Loucy (cell line): ENCODE data around the gene GGCX.

Source experiments
- EZH2phosphoT487 ChIP-seq: fragments of 200-600 bp; IDR thresholded peaks from 2 replicates; pipeline ENCODE4 v1.6.1; 2018; ENCODE audit warnings: antibody characterized with exemption, mild to moderate bottlenecking, moderate library complexity, borderline replicate concordance
- TF ChIP-seq, protein P1 (sequence below): fragments of 200-600 bp; sonication (generic); conservative IDR thresholded peaks from 2 replicates; pipeline ENCODE4 v1.5.1; 2014; ENCODE audit warnings: mild to moderate bottlenecking, antibody characterized with exemption, low read length

DNA sequence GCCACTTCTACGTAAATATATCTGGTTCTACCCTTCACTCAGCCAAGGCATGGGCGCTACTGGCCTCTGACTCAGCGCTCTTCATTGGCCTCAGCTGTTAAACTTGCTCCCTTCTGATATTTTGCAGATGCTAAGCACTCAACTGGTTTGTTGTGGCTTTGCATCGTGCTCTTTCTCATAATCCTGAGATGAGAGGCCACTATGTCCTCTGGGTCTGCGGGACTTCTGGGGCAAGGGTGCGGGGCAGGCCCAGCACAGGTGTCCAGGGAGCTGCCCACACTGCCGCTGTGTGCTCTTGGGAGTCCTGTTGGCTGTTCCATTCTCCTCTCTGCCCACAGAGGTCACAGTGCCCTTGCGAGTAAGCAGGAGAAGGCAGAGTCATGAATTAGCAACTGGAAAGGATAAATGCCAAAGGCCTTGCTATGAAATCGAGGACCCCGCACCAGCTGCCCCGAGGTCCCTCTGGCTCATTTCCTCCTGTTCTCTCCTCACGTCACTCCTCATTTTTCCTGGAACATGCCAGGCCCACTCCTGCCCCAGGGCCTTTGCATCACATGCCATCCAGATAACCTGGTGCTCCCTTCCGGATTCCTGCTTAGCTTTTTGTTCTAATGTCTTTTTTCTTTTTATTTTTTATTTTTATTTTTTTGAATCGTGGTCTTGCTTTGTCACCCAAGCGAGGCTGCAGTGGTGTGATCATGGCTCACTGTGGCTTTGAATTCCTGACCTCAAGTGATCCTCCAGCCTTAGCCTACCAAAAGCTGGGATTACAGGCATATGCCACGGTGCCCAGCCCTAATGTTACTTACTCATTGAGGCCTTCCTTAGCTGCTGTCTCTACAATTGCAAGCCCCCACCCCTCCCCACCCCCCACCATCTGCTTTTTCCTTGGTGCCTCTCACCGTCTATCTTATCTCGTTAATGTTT is 57.2 kb downstream of the GGCX start:
- TF ChIP-seq, protein P1, sequence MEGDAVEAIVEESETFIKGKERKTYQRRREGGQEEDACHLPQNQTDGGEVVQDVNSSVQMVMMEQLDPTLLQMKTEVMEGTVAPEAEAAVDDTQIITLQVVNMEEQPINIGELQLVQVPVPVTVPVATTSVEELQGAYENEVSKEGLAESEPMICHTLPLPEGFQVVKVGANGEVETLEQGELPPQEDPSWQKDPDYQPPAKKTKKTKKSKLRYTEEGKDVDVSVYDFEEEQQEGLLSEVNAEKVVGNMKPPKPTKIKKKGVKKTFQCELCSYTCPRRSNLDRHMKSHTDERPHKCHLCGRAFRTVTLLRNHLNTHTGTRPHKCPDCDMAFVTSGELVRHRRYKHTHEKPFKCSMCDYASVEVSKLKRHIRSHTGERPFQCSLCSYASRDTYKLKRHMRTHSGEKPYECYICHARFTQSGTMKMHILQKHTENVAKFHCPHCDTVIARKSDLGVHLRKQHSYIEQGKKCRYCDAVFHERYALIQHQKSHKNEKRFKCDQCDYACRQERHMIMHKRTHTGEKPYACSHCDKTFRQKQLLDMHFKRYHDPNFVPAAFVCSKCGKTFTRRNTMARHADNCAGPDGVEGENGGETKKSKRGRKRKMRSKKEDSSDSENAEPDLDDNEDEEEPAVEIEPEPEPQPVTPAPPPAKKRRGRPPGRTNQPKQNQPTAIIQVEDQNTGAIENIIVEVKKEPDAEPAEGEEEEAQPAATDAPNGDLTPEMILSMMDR = no peak
- no peak for TF ChIP-seq EZH2phosphoT487
